Hematopoietic multipotent progenitor cell treated with erythropoietin and hydrocortisone succinate and interleukin-3 and kit ligand, for 8 days (in vitro differentiated cells): Measurements from ENCODE around the gene KIF14.
"Not testable (repeated sequence)": the region's sequence is repeated elsewhere in the genome, so short reads cannot be mapped to it uniquely, and the experiment has no call there.

ENCODE experiments used
- DNase-seq: peaks from one replicate; pipeline ENCODE4 v3.0.0-alpha.2; 2015

The KIF14 gene

DNA sequence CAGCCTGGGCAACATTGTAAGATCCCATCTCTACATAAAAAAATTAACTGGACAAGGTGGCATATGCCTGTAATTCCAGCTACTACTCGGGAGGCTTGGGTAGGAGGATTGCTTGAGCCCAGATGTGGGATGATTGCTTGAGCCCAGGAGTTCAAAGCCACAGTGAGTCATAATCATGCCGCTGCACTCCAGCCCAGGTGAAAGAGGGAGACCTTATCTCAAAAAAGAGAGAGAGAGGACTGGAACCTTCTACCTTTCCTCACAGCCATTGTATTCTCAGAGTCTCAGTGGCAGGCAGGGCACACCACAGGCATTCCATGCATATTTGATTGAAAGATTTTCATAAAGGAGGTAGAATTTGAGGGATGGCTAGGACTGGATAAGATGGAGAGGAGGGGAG is 78.4 kb downstream of the KIF14 start:
- no peak for DNase-seq

GRCh38 chr1:200540281-200540680 is 80.3 kb downstream of the KIF14 start:
- no peak for DNase-seq

- DNase-seq: no peak
Observed at GRCh38 chr1:200538179-200538578, 82.4 kb downstream of the KIF14 start.

DNA sequence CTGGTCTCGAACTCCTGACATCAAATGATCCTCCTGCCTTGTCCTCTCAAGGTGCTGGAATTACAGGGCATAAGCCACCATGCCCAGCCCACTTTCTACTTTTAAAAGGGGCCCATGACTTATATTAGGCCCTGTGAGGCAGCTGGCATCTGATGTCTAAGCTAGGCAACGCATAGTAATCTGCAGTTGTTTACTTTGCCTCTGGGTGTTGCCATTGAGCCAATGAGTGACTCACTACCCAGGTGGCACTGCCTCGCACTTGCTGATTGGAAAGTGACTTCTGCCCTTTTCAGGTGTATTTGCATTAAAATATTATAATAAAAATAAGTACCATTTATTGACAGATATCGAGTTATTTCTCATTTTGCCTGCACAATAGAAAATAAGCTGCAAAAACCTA is 84.9 kb downstream of the KIF14 start:
- peak; percentile 33 for DNase-seq

- DNase-seq: no peak
Observed at GRCh38 chr1:200530623-200531261, 89.8 kb downstream of the KIF14 start.

- no peak for DNase-seq
Observed at GRCh38 chr1:200528858-200529606, 91.5 kb downstream of the KIF14 start.

GRCh38 chr1:200527670-200528069 is 92.9 kb downstream of the KIF14 start:
- no peak for DNase-seq

DNA sequence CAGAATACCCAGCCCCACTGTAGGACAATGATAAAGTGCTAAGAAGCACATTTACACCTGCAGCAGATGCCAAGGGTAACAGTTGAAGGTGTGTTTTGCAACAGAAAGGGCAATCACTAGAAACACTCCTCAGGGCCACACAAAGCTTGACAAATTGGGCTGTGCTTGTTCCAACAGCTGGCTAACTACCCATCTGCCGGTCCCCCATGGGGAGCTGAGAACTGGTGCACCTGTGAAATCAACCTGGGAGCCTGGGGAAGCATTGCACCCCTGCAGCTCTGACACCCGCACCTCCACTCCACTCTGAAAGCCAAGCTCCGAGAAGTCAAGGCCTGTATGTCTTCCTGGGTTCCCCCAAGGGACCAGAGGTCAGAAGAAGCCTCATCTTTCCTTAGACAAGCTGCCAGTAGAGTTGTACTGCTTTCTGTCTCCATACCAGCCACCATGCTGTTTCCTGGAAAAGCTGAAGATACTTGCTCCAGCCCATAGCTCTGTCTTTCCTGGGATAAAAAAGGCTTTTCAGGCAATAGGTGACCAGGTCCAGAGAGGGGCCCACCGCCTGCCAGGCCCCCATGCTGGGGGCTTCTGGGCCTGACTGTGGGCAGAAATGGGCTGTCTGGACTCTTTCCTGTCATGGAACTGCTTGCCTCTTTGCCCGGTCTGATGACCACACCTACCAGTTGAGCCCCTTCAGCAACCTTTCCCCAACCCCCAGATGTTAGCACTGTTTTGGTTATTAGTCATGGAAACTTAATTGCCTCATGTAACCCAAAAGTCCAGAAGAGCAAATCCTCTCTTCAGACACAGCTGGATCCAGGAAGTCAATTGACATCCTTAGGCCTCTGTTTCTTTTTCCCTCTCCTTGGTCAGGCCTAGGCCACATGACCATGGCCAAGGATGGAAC is 93.6 kb downstream of the KIF14 start:
- no peak for DNase-seq

DNA sequence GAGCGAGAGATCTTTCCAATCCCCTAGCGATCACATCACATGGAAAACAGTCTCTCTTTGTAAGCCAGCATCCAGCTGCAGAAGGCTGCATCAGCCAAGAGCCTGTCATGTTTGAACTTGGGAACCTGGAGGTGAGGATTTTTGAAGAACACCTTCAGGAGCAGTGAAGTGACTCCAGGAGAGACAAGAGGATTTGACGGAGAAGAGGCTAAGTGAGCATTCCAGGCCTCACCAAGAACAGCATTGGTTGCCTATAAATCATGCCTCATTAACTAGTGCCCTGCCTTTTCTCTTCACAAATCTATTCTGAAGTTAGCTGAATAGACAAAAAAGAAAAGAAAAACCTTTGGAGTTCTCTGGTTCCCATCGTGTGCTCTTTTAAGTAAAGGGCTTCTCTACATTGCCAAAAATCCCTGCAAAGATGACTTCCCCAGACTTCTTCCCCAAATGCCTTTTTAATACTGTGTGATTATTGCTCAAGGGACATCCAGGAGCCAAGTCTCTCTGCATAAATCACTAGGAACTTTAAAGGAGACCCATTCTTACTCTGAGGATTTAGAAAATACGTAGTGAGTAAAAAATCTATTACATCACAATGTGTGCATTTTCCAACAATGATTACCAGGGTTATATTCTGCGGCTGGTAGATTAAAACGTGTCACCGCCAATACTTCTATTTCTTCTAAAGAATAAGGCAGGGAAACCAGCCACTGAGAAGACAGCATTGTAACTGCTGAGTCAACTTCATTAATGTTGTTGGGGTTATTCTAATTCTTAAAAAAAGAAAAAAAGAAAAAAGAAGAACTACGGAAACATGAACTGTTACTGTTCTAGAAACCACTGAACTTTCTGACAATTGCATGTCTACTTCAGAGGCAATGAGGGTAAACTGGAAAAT is 95.2 kb downstream of the KIF14 start:
- no peak for DNase-seq

DNA sequence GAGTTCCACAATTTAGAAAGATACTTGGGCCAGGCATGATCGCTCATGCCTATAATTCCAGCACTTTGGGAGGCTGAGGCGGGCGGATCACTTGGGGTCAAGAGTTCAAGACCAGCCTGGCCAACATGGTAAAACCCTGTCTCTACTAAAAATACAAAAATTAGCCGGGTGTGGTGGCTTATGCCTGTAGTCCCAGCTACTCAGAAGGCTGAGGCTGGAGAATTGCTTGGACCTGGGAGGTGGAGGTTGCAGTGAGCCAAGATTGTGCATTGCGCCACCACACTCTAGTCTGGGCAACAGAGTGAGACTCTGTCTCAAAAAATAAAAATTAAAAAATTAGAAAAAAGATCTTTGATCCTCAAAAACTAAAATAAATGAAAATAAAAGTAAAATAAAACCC is 96.0 kb downstream of the KIF14 start:
- DNase-seq: not testable (repeated sequence)

- DNase-seq: no peak
Observed at GRCh38 chr1:200524092-200524491, 96.5 kb downstream of the KIF14 start.

DNA sequence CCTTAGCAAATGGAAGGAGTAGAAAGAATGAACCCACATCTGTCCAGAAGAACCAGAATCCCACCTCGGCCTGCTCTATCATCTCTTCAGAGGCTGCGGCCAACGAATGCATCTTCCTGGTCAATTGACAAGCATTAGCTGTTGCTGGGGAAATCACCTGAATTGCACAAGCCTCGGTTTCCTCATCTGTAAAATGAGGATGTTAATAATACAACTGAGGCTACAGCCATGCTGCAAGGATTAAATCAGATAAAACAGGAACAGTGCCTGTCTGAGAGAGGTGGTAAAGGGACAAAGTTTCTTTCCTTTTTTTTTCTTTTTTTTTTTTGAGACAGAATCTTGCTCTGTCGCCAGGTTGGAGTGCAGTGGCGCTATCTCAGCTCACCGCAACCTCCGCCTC is 99.8 kb downstream of the KIF14 start:
- DNase-seq: no peak

DNA sequence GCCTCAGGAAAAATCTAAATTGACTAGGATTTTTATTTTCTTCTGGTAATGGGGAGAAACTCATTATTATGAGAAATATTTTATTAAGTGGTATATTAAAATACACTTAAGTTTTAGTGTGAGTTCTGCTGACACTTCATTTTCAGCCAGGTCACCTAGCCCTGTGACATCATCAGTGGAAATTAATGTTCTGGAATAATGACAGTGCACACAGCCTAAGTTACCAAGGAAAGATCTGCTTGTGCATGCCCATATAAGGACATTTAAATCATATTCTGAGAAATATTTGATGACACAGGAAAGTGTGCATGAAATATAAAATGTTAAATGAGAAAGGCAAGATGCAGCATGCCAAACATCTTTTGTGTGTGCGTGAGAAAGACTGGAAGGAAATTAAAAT is 102.0 kb downstream of the KIF14 start:
- no peak for DNase-seq

DNA sequence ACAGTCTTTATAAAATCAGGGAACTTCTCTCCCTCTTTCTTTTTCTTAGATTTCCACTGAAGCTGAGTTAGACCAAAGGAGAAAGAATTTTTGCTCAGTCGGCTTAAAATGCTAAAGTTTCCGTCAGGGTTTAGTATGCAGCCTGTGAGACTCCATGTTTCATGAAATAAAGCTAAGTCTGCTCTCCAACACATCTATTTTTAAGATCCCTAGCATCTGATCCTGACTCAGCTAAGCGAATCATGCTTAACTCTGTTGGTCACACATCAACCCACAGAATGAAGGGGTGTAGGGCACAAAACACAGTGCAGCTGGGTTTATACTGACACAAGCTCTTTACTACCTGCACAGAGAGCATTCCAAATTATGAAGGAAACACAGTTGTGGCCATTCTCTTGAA is 108.4 kb downstream of the KIF14 start:
- no peak for DNase-seq

- peak; percentile 85 for DNase-seq
Observed at GRCh38 chr1:200510228-200510623, 110.3 kb downstream of the KIF14 start.

- DNase-seq: no peak
Observed at GRCh38 chr1:200506471-200506870, 114.1 kb downstream of the KIF14 start.

DNA sequence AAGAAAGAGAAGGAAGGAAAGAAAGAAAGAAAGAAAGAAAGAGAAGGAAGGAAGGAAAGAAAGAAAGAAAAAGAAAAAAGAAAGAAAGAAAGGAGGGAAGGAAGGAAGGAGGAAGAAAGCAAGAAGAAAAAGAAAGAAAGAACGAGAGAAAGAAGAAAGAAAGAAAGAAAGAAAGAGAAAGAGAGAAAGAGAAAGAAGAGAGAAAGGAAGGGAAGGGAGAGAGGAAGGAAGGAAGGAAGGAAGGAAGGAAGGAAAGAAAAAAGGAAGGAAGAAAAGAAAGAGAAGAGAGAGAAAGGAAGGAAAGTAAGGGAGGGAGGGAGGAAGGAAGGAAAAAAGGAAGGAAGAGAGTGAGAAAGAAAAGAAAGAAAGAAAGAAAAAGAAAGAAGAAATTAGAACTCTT is 115.3 kb downstream of the KIF14 start:
- no peak for DNase-seq
